Measurements from ENCODE around the gene ZNF775. TPM values are rescaled to one million over a fixed set of nuclear protein-coding genes. Genes with fewer than 3 reads are reported as not detected.

Gene ZNF775
- total RNA-seq, 4 donors from 2014 or later, result 0.72 to 4.4 (median 1.4) TPM

- ATAC-seq (ENCODE audit: low FRiP score), result no peak
- no peak for DNase-seq (ENCODE audit: low spot score)
- TF ChIP-seq CTCF (IDR thresholded peaks at IDR 0.05), result no peak
Measured at GRCh38 chr7:150357771-150358427, 21.2 kb upstream of the ZNF775 start.

- DNase-seq (ENCODE audit: low spot score) (no peak), ATAC-seq (ENCODE audit: low FRiP score) (no peak)
- TF ChIP-seq CTCF (IDR thresholded peaks at IDR 0.05), result no peak
Measured at GRCh38 chr7:150358433-150358832, 20.7 kb upstream of the ZNF775 start.

GRCh38 chr7:150358988-150359621 is 20.0 kb upstream of the ZNF775 start:
- ATAC-seq (ENCODE audit: low FRiP score), result no peak
- no peak for DNase-seq (ENCODE audit: low spot score)
- TF ChIP-seq CTCF (IDR thresholded peaks at IDR 0.05), result no peak

GRCh38 chr7:150359622-150360362 is 19.3 kb upstream of the ZNF775 start:
- no peak for ATAC-seq (ENCODE audit: low FRiP score)
- DNase-seq (ENCODE audit: low spot score), result no peak
- TF ChIP-seq CTCF (IDR thresholded peaks at IDR 0.05), result no peak

GRCh38 chr7:150360363-150361058 is 18.6 kb upstream of the ZNF775 start:
- TF ChIP-seq CTCF (IDR thresholded peaks at IDR 0.05), result no peak
- no peak for DNase-seq (ENCODE audit: low spot score)

GRCh38 chr7:150361402-150361801 is 17.7 kb upstream of the ZNF775 start:
- no peak for TF ChIP-seq CTCF (IDR thresholded peaks at IDR 0.05)
- no peak for ATAC-seq (ENCODE audit: low FRiP score)
- DNase-seq (ENCODE audit: low spot score), result no peak

More at GRCh38 chr7:150360363-150361058, 18.6 kb upstream of the ZNF775 start:
- ATAC-seq (ENCODE audit: low FRiP score), result no peak
